SK-N-SH (cell line): ENCODE measurements around the gene GIT2. TPM values are rescaled to one million over a fixed set of nuclear protein-coding genes. Genes with fewer than 3 reads are reported as not detected.

Source experiments
- CTCF ChIA-PET: fragments of 300-600, 350-600 bp; formaldehyde crosslinking; extraction: SDS; loops from one replicate; lab custom pipeline; 2021; lab: Yijun Ruan, JAX
- POLR2A ChIA-PET: fragments of 350-600 bp; sonication (Branson Sonifier 250); formaldehyde crosslinking; extraction: SDS; loops from one replicate; lab custom pipeline; 2020; ENCODE audit warnings: antibody characterized with exemption, inconsistent platforms; lab: Yijun Ruan, JAX
- DNase-seq: peaks from one replicate; pipeline ENCODE4 v3.0.0; 2012
- H2AFZ ChIP-seq: fragments of 200-600 bp; sonication (generic); 2 replicates; pipeline ENCODE4 v1.8.1; 2016; ENCODE audit warnings: antibody characterized with exemption, mild to moderate bottlenecking, low read depth
- H3F3A ChIP-seq: fragments of 200-600 bp; sonication (generic); replicated peaks from 2 replicates; pipeline ENCODE3; 2016; ENCODE audit warnings: antibody characterized with exemption, mild to moderate bottlenecking; ENCODE audit not compliant: insufficient read depth
- H3K27ac ChIP-seq, 2 experiments: fragments of 200-500 bp in 1 of 2; fragments of 200-600 bp in 1 of 2; sonication (Bioruptor generic) in 1 of 2; sonication (generic), shearing (Covaris generic) in 1 of 2; 2 replicates each; pipeline versions ENCODE4 v1.5.1 to v1.6.1; 2014 to 2016; ENCODE audit warnings: low read depth in 2 of 2, inconsistent platforms in 1 of 2, low read length in 1 of 2, mild to moderate bottlenecking in 1 of 2, mixed read lengths in 1 of 2
- H3K27me3 ChIP-seq: fragments of 200-600 bp; sonication (generic), shearing (Covaris generic); 2 replicates; pipeline ENCODE4 v1.6.1; 2016; ENCODE audit warnings: mixed run types; ENCODE audit not compliant: insufficient read depth
- H3K36me3 ChIP-seq, 2 experiments: fragments of 200-500 bp in 1 of 2; fragments of 200-600 bp in 1 of 2; sonication (Bioruptor generic) in 1 of 2; sonication (generic) in 1 of 2; replicated peaks in 1 of 2; 2 replicates each; pipeline versions ENCODE3 to v1.5.1; 2014 to 2016; ENCODE audit warnings: low read length in 1 of 2, mild to moderate bottlenecking in 1 of 2; ENCODE audit not compliant: insufficient read depth in 2 of 2, control insufficient read depth in 1 of 2
- H3K4me1 ChIP-seq, 2 experiments: fragments of 200-500 bp in 1 of 2; fragments of 200-600 bp in 1 of 2; sonication (Bioruptor generic) in 1 of 2; sonication (generic), shearing (Covaris generic) in 1 of 2; 2 replicates each; pipeline versions ENCODE4 v1.5.1 to v1.6.1; 2014 to 2016; ENCODE audit warnings: low read depth in 1 of 2, low read length in 1 of 2, mixed run types in 1 of 2; ENCODE audit not compliant: insufficient read depth in 2 of 2, control insufficient read depth in 1 of 2
- H3K4me2 ChIP-seq: fragments of 200-600 bp; sonication (generic), shearing (Covaris generic); 2 replicates; pipeline ENCODE4 v1.6.1; 2017; ENCODE audit warnings: mixed run types
- H3K4me3 ChIP-seq, 2 experiments: fragments of 200-500 bp in 1 of 2; fragments of 200-600 bp in 1 of 2; sonication (Bioruptor generic) in 1 of 2; sonication (generic), shearing (Covaris generic) in 1 of 2; 2 replicates each; pipeline versions ENCODE4 v1.5.1 to v1.8.1; 2014 to 2016; ENCODE audit warnings: low read depth in 2 of 2, inconsistent platforms in 1 of 2, low read length in 1 of 2, mild to moderate bottlenecking in 1 of 2, mixed read lengths in 1 of 2, moderate library complexity in 1 of 2
- H3K79me2 ChIP-seq: fragments of 200-600 bp; sonication (generic); 2 replicates; pipeline ENCODE4 v1.8.1; 2017; ENCODE audit warnings: mild to moderate bottlenecking; ENCODE audit not compliant: insufficient read depth
- H3K9ac ChIP-seq: fragments of 200-600 bp; sonication (generic); 2 replicates; pipeline ENCODE4 v1.6.1; 2017; ENCODE audit warnings: mixed run types
- H3K9me2 ChIP-seq: fragments of 200-600 bp; sonication (generic); 2 replicates; pipeline ENCODE4 v1.6.1; 2017; ENCODE audit warnings: mixed run types
- H3K9me3 ChIP-seq: fragments of 200-600 bp; sonication (generic); 2 replicates; pipeline ENCODE4 v1.6.1; 2017; ENCODE audit warnings: mixed run types, mild to moderate bottlenecking, moderate library complexity
- H4K20me1 ChIP-seq: fragments of 200-600 bp; sonication (generic); 2 replicates; pipeline ENCODE4 v1.6.1; 2017; ENCODE audit warnings: mild to moderate bottlenecking, mixed run types; ENCODE audit not compliant: insufficient read depth
- EP300 ChIP-seq, 2 experiments: IDR thresholded peaks; 2 replicates each; pipeline versions ENCODE4 v1.4.0 to v1.6.1; 2012; ENCODE audit warnings: borderline replicate concordance in 1 of 2, low read depth in 1 of 2, low read length in 1 of 2
- GATA2 ChIP-seq: sonication (generic); formaldehyde crosslinking; IDR thresholded peaks from 2 replicates; pipeline ENCODE4 v1.5.0; 2020; ENCODE audit warnings: mild to moderate bottlenecking, missing genetic modification reagents
- MXI1 ChIP-seq: IDR thresholded peaks from 2 replicates; pipeline ENCODE4 v1.6.1; 2012; ENCODE audit warnings: mild to moderate bottlenecking, low read depth, low read length, improper control_type of control experiment
- POLR2AphosphoS5 ChIP-seq: IDR thresholded peaks from 2 replicates; pipeline ENCODE4 v1.6.1; 2012; ENCODE audit warnings: low read depth, low read length
- RAD21 ChIP-seq: IDR thresholded peaks from 2 replicates; pipeline ENCODE4 v1.6.1; 2012; ENCODE audit warnings: mild to moderate bottlenecking, low read length
- SMC3 ChIP-seq: IDR thresholded peaks from 2 replicates; pipeline ENCODE4 v1.6.1; 2012; ENCODE audit warnings: low read depth, low read length, improper control_type of control experiment
- TCF12 ChIP-seq: IDR thresholded peaks from 2 replicates; pipeline ENCODE4 v1.4.0; 2012
- TEAD4 ChIP-seq: IDR thresholded peaks from 2 replicates; pipeline ENCODE4 v1.4.0; 2012; ENCODE audit warnings: mild to moderate bottlenecking, borderline replicate concordance; ENCODE audit not compliant: insufficient read depth
- ZBTB33 ChIP-seq: IDR thresholded peaks from 2 replicates; pipeline ENCODE4 v1.4.0; 2012; ENCODE audit warnings: low read depth, borderline replicate concordance
- WGBS: methylation state at CpG from one replicate; pipeline ENCODE4 v1.1.6; 2017; ENCODE audit warnings: low lambda C conversion rate; 5-methylcytosine and 5-hydroxymethylcytosine counted together
- polyA plus RNA-seq, 3 experiments: library from polyadenylated mRNA; depleted of rRNA; stranded (reverse); fragments of >200 nt; gene quantifications; 2 replicates each; pipeline ENCODE4 v1.2.3, GENCODE V29; 2012
- TF ChIP-seq, protein P1 (sequence below): IDR thresholded peaks from 2 replicates; pipeline ENCODE4; 2012

The GIT2 gene
- polyA plus RNA-seq, 1 of the 3 experiments (the other 2 are of a cell fraction) = 21.2 TPM

DNA sequence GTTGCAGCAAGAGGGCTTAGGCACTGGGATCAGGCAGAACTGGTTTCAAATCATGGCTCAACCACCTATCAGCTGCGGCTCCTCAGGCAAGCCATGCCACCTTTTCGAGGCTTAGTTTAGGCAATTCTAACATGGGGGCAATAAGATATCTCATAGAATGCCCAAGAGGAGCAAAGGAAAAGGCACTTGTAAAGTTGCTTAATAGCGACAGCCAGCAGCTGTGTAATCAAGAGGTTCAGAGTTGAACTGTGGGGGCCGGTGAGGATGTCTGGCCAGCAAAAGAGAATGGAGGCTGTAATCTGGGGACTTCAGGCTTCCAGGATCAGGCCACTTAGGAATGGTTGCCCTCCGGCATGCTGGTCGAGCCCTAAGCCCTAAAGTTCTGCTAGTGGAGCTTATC lies 99.1 kb downstream of the GIT2 start:
- H3K4me3 ChIP-seq = no peak overlapping the region
- H3K9me3 ChIP-seq = no peaks in the 10 kb centered on the region
- H3K27me3 ChIP-seq = no peaks in the 10 kb centered on the region
- H3K4me1 ChIP-seq = peaks cover 0 to 9% of the 10 kb centered on the region in 2 experiments; a peak in 1 of 4 replicates
- WGBS = 89% methylated on average over 5 of the region's 6 CpGs
- no peak overlapping the region for H3K27ac ChIP-seq
- CTCF ChIA-PET = interaction anchor here (1.3 to 2.1 kb wide), 2 partner anchors 43 to 51 kb away, joined by 3 to 6 read pairs; no protein-coding TSS in a partner anchor
- TF ChIP-seq POLR2AphosphoS5 (no peak), TEAD4 (no peak), SMC3 (no peak), RAD21 (no peak), GATA2 (CRISPR knock-in tag) (no peak)
- H3K36me3 ChIP-seq = no peaks in the 10 kb centered on the region
- DNase-seq = no peak
- H3K9ac ChIP-seq = no peak overlapping the region
- H2AFZ ChIP-seq = no peak overlapping the region
- H3F3A ChIP-seq = no peaks in the 10 kb centered on the region
- POLR2A ChIA-PET = no interaction called here
- no peaks in the 10 kb centered on the region for H4K20me1 ChIP-seq
- H3K79me2 ChIP-seq = peaks cover 29% of the 10 kb centered on the region
- H3K4me2 ChIP-seq = no peak overlapping the region
- no peaks in the 10 kb centered on the region for H3K9me2 ChIP-seq

- Histone ChIP-seq H3K27me3 (no peaks in the 10 kb centered on the region), H4K20me1 (no peaks in the 10 kb centered on the region), H3K4me1 (peaks cover 0 to 9% of the 10 kb centered on the region in 2 experiments; a peak in 1 of 4 replicates), H3K79me2 (peaks cover 21% of the 10 kb centered on the region), H2AFZ (no peak overlapping the region), H3K27ac (no peak overlapping the region), H3K4me2 (no peak overlapping the region), H3K4me3 (no peak overlapping the region), H3K36me3 (no peaks in the 10 kb centered on the region), H3F3A (peaks cover 2% of the 10 kb centered on the region), H3K9me3 (no peaks in the 10 kb centered on the region)
- DNase-seq = no peak
- ChIA-PET POLR2A (no interaction called here), CTCF (interaction anchor here (1.1 to 2.5 kb wide), 2 partner anchors 32 to 43 kb away, joined by 3 to 6 read pairs; no protein-coding TSS in a partner anchor)
- WGBS = 53% methylated on average over 2 of the region's 6 CpGs
- no peak for TF ChIP-seq TCF12
- TF ChIP-seq, protein P1, sequence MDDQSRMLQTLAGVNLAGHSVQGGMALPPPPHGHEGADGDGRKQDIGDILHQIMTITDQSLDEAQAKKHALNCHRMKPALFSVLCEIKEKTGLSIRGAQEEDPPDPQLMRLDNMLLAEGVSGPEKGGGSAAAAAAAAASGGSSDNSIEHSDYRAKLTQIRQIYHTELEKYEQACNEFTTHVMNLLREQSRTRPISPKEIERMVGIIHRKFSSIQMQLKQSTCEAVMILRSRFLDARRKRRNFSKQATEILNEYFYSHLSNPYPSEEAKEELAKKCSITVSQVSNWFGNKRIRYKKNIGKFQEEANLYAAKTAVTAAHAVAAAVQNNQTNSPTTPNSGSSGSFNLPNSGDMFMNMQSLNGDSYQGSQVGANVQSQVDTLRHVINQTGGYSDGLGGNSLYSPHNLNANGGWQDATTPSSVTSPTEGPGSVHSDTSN = no peak
- TF ChIP-seq EP300 (IDR thresholded peaks at IDR 0.05; ENCODE audit: borderline replicate concordance in 1 of 2, low read depth in 1 of 2, low read length in 1 of 2) = no peak
- no peak for TF ChIP-seq MXI1
- no peak for TF ChIP-seq ZBTB33
- TF ChIP-seq, all 33 proteins: peak for 0
- Histone ChIP-seq H3K9me2 (no peaks in the 10 kb centered on the region), H3K9ac (no peak overlapping the region)
Observed at GRCh38 chr12:109896188-109896587, 100.0 kb downstream of the GIT2 start.
